HUES64 (cell line): ENCODE results near the gene ERO1A.
A peak's percentile ranks its signal among the peaks of the same experiment; 100 is the strongest.

Experiments used
- H3K27ac ChIP-seq: 2 replicates; pipeline ENCODE4 v1.7.0; 2013; ENCODE audit warnings: low read depth, low read length, inconsistent platforms
- H3K27me3 ChIP-seq: 2 replicates; pipeline ENCODE4 v1.6.1; 2013; ENCODE audit warnings: mild to moderate bottlenecking, low read length; ENCODE audit not compliant: insufficient read depth
- H3K36me3 ChIP-seq: 2 replicates; pipeline ENCODE4 v1.6.1; 2013; ENCODE audit warnings: mild to moderate bottlenecking, low read length; ENCODE audit not compliant: insufficient read depth
- H3K4me1 ChIP-seq: 2 replicates; pipeline ENCODE4 v1.6.1; 2013; ENCODE audit warnings: mild to moderate bottlenecking, low read length, moderate library complexity; ENCODE audit not compliant: insufficient read depth
- H3K4me3 ChIP-seq: 2 replicates; pipeline ENCODE4 v1.5.1; 2013; ENCODE audit warnings: mild to moderate bottlenecking, low read length, moderate library complexity
- H3K9ac ChIP-seq: 2 replicates; pipeline ENCODE4 v1.6.1; 2013; ENCODE audit warnings: mild to moderate bottlenecking, low read depth, low read length
- H3K9me3 ChIP-seq: 2 replicates; pipeline ENCODE4 v1.6.1; 2013; ENCODE audit warnings: low read depth, low read length; ENCODE audit not compliant: insufficient read depth
- WGBS: fragments of 150-250, 120-280 bp; methylation state at CpG from one replicate; pipeline ENCODE4 v1.1.7; 2013; ENCODE audit warnings: missing lambda C conversion rate; 5-methylcytosine and 5-hydroxymethylcytosine counted together

The ERO1A gene

GRCh38 chr14:52724360-52724644 is 28.9 kb upstream of the ERO1A start:
- H3K9me3 ChIP-seq: no peaks in the 10 kb centered on the region
- no peak overlapping the region for H3K4me3 ChIP-seq
- no peak overlapping the region for H3K9ac ChIP-seq
- H3K36me3 ChIP-seq: peaks cover 92% of the 10 kb centered on the region
- H3K4me1 ChIP-seq: peaks cover 4% of the 10 kb centered on the region; the same call in 1 of the 2 replicates
- H3K27me3 ChIP-seq: no peaks in the 10 kb centered on the region
- H3K27ac ChIP-seq: no peak overlapping the region

GRCh38 chr14:52723514-52724359 is 28.4 kb upstream of the ERO1A start:
- Histone ChIP-seq H3K9ac (no peak overlapping the region), H3K4me3 (no peak overlapping the region), H3K9me3 (no peaks in the 10 kb centered on the region), H3K27me3 (no peaks in the 10 kb centered on the region), H3K4me1 (no peaks in the 10 kb centered on the region), H3K27ac (no peak overlapping the region), H3K36me3 (peaks cover 96% of the 10 kb centered on the region)
- 92% methylated on average over 4 of the region's 4 CpGs for WGBS

GRCh38 chr14:52716155-52716554 is 20.8 kb upstream of the ERO1A start:
- H3K4me3 ChIP-seq: no peak overlapping the region
- WGBS: 89% methylated on average over 6 of the region's 6 CpGs
- no peaks in the 10 kb centered on the region for H3K27me3 ChIP-seq
- no peaks in the 10 kb centered on the region for H3K4me1 ChIP-seq
- no peak overlapping the region for H3K27ac ChIP-seq
- peaks cover 98% of the 10 kb centered on the region for H3K36me3 ChIP-seq
- no peak overlapping the region for H3K9ac ChIP-seq
- no peaks in the 10 kb centered on the region for H3K9me3 ChIP-seq

- H3K36me3 ChIP-seq: peaks cover 82% of the 10 kb centered on the region
- no peaks in the 10 kb centered on the region for H3K27me3 ChIP-seq
- no peaks in the 10 kb centered on the region for H3K9me3 ChIP-seq
- H3K4me1 ChIP-seq: peaks cover 6% of the 10 kb centered on the region
- WGBS: 100% methylated on average over 1 of the region's 1 CpG
- no peak overlapping the region for H3K4me3 ChIP-seq
- no peak overlapping the region for H3K9ac ChIP-seq
- no peak overlapping the region for H3K27ac ChIP-seq
These were observed 16.3 kb upstream of the ERO1A start for GRCh38 chr14:52711666-52712065.

- Histone ChIP-seq H3K4me3 (peak within 1 kb of the TSS; percentile 83), H3K9me3 (no peaks in the 10 kb centered on the region), H3K27ac (peak within 1 kb of the TSS; percentile 82), H3K4me1 (peaks cover 10% of the 10 kb centered on the region), H3K36me3 (peaks cover 37% of the 10 kb centered on the region), H3K27me3 (no peaks in the 10 kb centered on the region), H3K9ac (peak within 1 kb of the TSS; percentile 93)
- WGBS: 4% methylated on average over 43 of the region's 43 CpGs
These were observed 11.7 kb upstream of the ERO1A start, which contains the start of gene PSMC6 for GRCh38 chr14:52706724-52707706. Gene PSMC6, plus strand, starts transcription at chr14:52707200. Its CDS starts 20 bp downstream, at chr14:52707220.

GRCh38 chr14:52706286-52706685 is 10.9 kb upstream of the ERO1A start:
- Histone ChIP-seq H3K27me3 (no peaks in the 10 kb centered on the region), H3K9ac (peak overlapping the region; percentile 76; the same call in 1 of the 2 replicates), H3K36me3 (peaks cover 30% of the 10 kb centered on the region), H3K27ac (peak overlapping the region; percentile 65), H3K9me3 (no peaks in the 10 kb centered on the region), H3K4me1 (peaks cover 10% of the 10 kb centered on the region), H3K4me3 (peak overlapping the region; percentile 83)
- WGBS: 100% methylated on average over 2 of the region's 5 CpGs

- Histone ChIP-seq H3K4me1 (peaks cover 10% of the 10 kb centered on the region), H3K27ac (no peak overlapping the region)
- 75% methylated on average over 2 of the region's 2 CpGs for WGBS
These were observed 8.3 kb upstream of the ERO1A start for GRCh38 chr14:52703664-52704063.

GRCh38 chr14:52703225-52703624 is 7.9 kb upstream of the ERO1A start:
- Histone ChIP-seq H3K27me3 (no peaks in the 10 kb centered on the region), H3K4me3 (no peak overlapping the region), H3K9me3 (no peaks in the 10 kb centered on the region), H3K4me1 (peaks cover 7% of the 10 kb centered on the region), H3K27ac (no peak overlapping the region), H3K36me3 (peaks cover under 1% of the 10 kb centered on the region; the same call in 1 of the 2 replicates), H3K9ac (no peak overlapping the region)
- WGBS: 92% methylated on average over 2 of the region's 3 CpGs

More at GRCh38 chr14:52703664-52704063, 8.3 kb upstream of the ERO1A start:
- Histone ChIP-seq H3K9me3 (no peaks in the 10 kb centered on the region), H3K36me3 (peaks cover 5% of the 10 kb centered on the region), H3K27me3 (no peaks in the 10 kb centered on the region), H3K4me3 (no peak overlapping the region), H3K9ac (no peak overlapping the region)

- no peaks in the 10 kb centered on the region for H3K9me3 ChIP-seq
- H3K9ac ChIP-seq: no peak overlapping the region
- WGBS: 81% methylated on average over 3 of the region's 3 CpGs
- H3K27me3 ChIP-seq: no peaks in the 10 kb centered on the region
- H3K36me3 ChIP-seq: no peaks in the 10 kb centered on the region
- no peak overlapping the region for H3K4me3 ChIP-seq
- H3K4me1 ChIP-seq: no peaks in the 10 kb centered on the region
- H3K27ac ChIP-seq: no peak overlapping the region
These were observed 5.9 kb upstream of the ERO1A start for GRCh38 chr14:52701223-52701622.

GRCh38 chr14:52700701-52701172 is 5.4 kb upstream of the ERO1A start:
- no peaks in the 10 kb centered on the region for H3K9me3 ChIP-seq
- no peaks in the 10 kb centered on the region for H3K27me3 ChIP-seq
- no peak overlapping the region for H3K4me3 ChIP-seq
- H3K27ac ChIP-seq: no peak overlapping the region
- H3K9ac ChIP-seq: no peak overlapping the region
- H3K36me3 ChIP-seq: no peaks in the 10 kb centered on the region
- 79% methylated on average over 2 of the region's 2 CpGs for WGBS
- no peaks in the 10 kb centered on the region for H3K4me1 ChIP-seq
